HepG2 (cell line): ENCODE results near the gene CARD19. TPM values are rescaled to one million over a fixed set of nuclear protein-coding genes. Genes with fewer than 3 reads are reported as not detected.

ENCODE experiments used
- ATAC-seq: fragments of 200-7000 bp; cut with Tn5 transposase; 3 replicates; pipeline ENCODE4 v1.9.1; 2020; ENCODE audit warnings: mild to moderate bottlenecking, moderate library complexity
- BruUV-seq: library from RNA; stranded (reverse); fragments of 400-500 nt; replicated peaks from 2 replicates; lab custom pipeline; 2021; lab: Mats Ljungman, UMichigan
- CTCF ChIA-PET: fragments of 300-600 bp; formaldehyde crosslinking; extraction: SDS; loops from one replicate; lab custom pipeline; 2021; ENCODE audit warnings: low total read pairs, inconsistent platforms, low intra/inter-chr PET ratio; lab: Yijun Ruan, JAX
- POLR2A ChIA-PET: fragments of 350-600 bp; sonication (Branson Sonifier 250); formaldehyde crosslinking; loops from one replicate; lab custom pipeline; 2020; ENCODE audit warnings: antibody characterized with exemption, inconsistent platforms; lab: Yijun Ruan, JAX
- DNase-seq: peaks from one replicate; pipeline ENCODE4 v3.0.0-alpha.2; 2015; ENCODE audit warnings: low spot score
- FAIRE-seq: peaks from 3 replicates; lab custom pipeline; 2011; peaks lifted over from hg19 to GRCh38; lab: Jason Lieb, UNC
- H2AFZ ChIP-seq: one replicate; pipeline ENCODE4 v1.6.1; 2011; ENCODE audit warnings: low read length, inconsistent platforms
- H3K27ac ChIP-seq: fragments of 300-600 bp; 3 replicates; pipeline ENCODE4 v1.8.0; 2011; ENCODE audit warnings: mixed run types, mild to moderate bottlenecking, mixed read lengths, low read length, inconsistent platforms; ENCODE audit not compliant: insufficient read depth; ENCODE audit errors: extremely low read length
- H3K27me3 ChIP-seq, 2 experiments: fragments of 200-600 bp in 1 of 2; 2 replicates in 1 of 2; 3 replicates in 1 of 2; pipeline versions ENCODE4 v1.6.0 to v1.8.0; 2011; ENCODE audit warnings: low read length in 2 of 2, mild to moderate bottlenecking in 2 of 2, moderate library complexity in 2 of 2, inconsistent platforms in 1 of 2; ENCODE audit not compliant: insufficient read depth in 2 of 2, control insufficient read depth in 1 of 2
- H3K36me3 ChIP-seq, 2 experiments: fragments of 200-600 bp in 1 of 2; replicated peaks in 1 of 2; 2 replicates in 1 of 2; 3 replicates in 1 of 2; pipeline versions ENCODE4 v1.5.1 to v1.8.0; 2011; ENCODE audit warnings: low read length in 2 of 2, inconsistent platforms in 1 of 2; ENCODE audit not compliant: insufficient read depth in 2 of 2, control insufficient read depth in 1 of 2
- H3K4me1 ChIP-seq: 2 replicates; pipeline ENCODE4 v1.5.1; 2012; ENCODE audit warnings: low read length, inconsistent platforms; ENCODE audit not compliant: insufficient read depth
- H3K4me2 ChIP-seq: 2 replicates; pipeline ENCODE4 v1.6.0; 2011; ENCODE audit warnings: low read depth, low read length, inconsistent platforms
- H3K4me3 ChIP-seq, 3 experiments: fragments of 200-600 bp in 1 of 3; sonication (generic), shearing (Covaris generic) in 1 of 3; replicated peaks in 1 of 3; 2 replicates each; pipeline ENCODE4 v1.5.1; 2011 to 2016; ENCODE audit warnings: low read length in 3 of 3, inconsistent platforms in 2 of 3, low read depth in 2 of 3, mild to moderate bottlenecking in 2 of 3, control low read depth in 1 of 3, mixed read lengths in 1 of 3; ENCODE audit not compliant: insufficient read depth in 1 of 3
- H3K79me2 ChIP-seq: one replicate; pipeline ENCODE4 v1.6.1; 2011; ENCODE audit warnings: low read length, inconsistent platforms; ENCODE audit not compliant: insufficient read depth
- H3K9ac ChIP-seq: 2 replicates; pipeline ENCODE4 v1.6.0; 2011; ENCODE audit warnings: mild to moderate bottlenecking, low read depth, low read length, inconsistent platforms; ENCODE audit not compliant: insufficient read depth
- H3K9me3 ChIP-seq: 2 replicates; pipeline ENCODE4 v1.5.1; 2012; ENCODE audit warnings: mild to moderate bottlenecking, low read length
- H4K20me1 ChIP-seq: 2 replicates; pipeline ENCODE4 v1.6.0; 2011; ENCODE audit warnings: inconsistent platforms, mild to moderate bottlenecking, low read length, moderate library complexity; ENCODE audit not compliant: insufficient read depth
- ARNT2 ChIP-seq: sonication (generic); formaldehyde crosslinking; IDR thresholded peaks from 2 replicates; pipeline ENCODE4 v1.8.0; 2022; ENCODE audit warnings: mild to moderate bottlenecking, low read depth, missing genetic modification reagents, moderate library complexity
- CEBPB ChIP-seq: IDR thresholded peaks from 2 replicates; pipeline ENCODE4 v1.6.1; 2011; ENCODE audit warnings: low read depth, low read length, improper control_type of control experiment, borderline replicate concordance
- RAD51 ChIP-seq: fragments of 450-650 bp; IDR thresholded peaks from 2 replicates; pipeline ENCODE4 v1.6.1; 2016; ENCODE audit warnings: borderline replicate concordance
- RFX3 ChIP-seq: IDR thresholded peaks from 2 replicates; pipeline ENCODE4 v1.6.1; 2016; ENCODE audit warnings: missing biosample characterization, missing genetic modification reagents
- THAP8 ChIP-seq: sonication (generic); formaldehyde crosslinking; IDR thresholded peaks from 2 replicates; pipeline ENCODE4 v1.5.1; 2020; ENCODE audit warnings: missing genetic modification reagents, mild to moderate bottlenecking, borderline replicate concordance
- ZKSCAN1 ChIP-seq: fragments of 150-350 bp; IDR thresholded peaks from 2 replicates; pipeline ENCODE4 v1.6.1; 2014; ENCODE audit warnings: low read length
- ZNF337 ChIP-seq: sonication (generic); formaldehyde crosslinking; IDR thresholded peaks from 2 replicates; pipeline ENCODE4 v1.5.1; 2020; ENCODE audit warnings: missing genetic modification reagents, low read depth, mild to moderate bottlenecking, borderline replicate concordance
- ZNF34 ChIP-seq: sonication (generic); formaldehyde crosslinking; IDR thresholded peaks from 2 replicates; pipeline ENCODE4 v1.4.0; 2020; ENCODE audit warnings: mild to moderate bottlenecking, missing genetic modification reagents, borderline replicate concordance
- ZNF564 ChIP-seq: sonication (generic); formaldehyde crosslinking; IDR thresholded peaks from 2 replicates; pipeline ENCODE4 v1.8.1; 2023; ENCODE audit warnings: mild to moderate bottlenecking, missing genetic modification reagents
- ZNF646 ChIP-seq: sonication (generic); formaldehyde crosslinking; IDR thresholded peaks from 2 replicates; pipeline ENCODE4 v1.9.0; 2021; ENCODE audit warnings: mild to moderate bottlenecking, missing genetic modification reagents
- ZNF761 ChIP-seq: sonication (generic); formaldehyde crosslinking; conservative IDR thresholded peaks from 2 replicates; pipeline ENCODE4 v1.4.0; 2020; ENCODE audit warnings: mild to moderate bottlenecking, missing genetic modification reagents
- ZNF878 ChIP-seq: sonication (generic); formaldehyde crosslinking; IDR thresholded peaks from 2 replicates; pipeline ENCODE4 v1.8.1; 2023; ENCODE audit warnings: mild to moderate bottlenecking, missing genetic modification reagents, moderate library complexity
- ZSCAN20 ChIP-seq: sonication (generic); formaldehyde crosslinking; IDR thresholded peaks from 2 replicates; pipeline ENCODE4 v1.4.0; 2020; ENCODE audit warnings: missing genetic modification reagents, mild to moderate bottlenecking, borderline replicate concordance
- WGBS: methylation state at CpG from one replicate; pipeline ENCODE4 v1.1.6; 2017; ENCODE audit warnings: low lambda C conversion rate; 5-methylcytosine and 5-hydroxymethylcytosine counted together
- in situ Hi-C: cut with HindIII; loops from 2 replicates; pipeline ENCODE4 v1.10.0; 2017; ENCODE audit warnings: low pct_unique_long_range_greater_than_20kb; ENCODE audit not compliant: extremely low pct_ligation_motif_present
- intact Hi-C: fragments of 100-400 bp; cut with micrococcal nuclease; formaldehyde crosslinking; loops from one replicate; pipeline ENCODE4 v1.10.0; 2022; ENCODE audit not compliant: unreplicated experiment
- polyA plus RNA-seq, 8 experiments: library from polyadenylated mRNA; depleted of rRNA in 3 of 8; stranded (reverse) in 7 of 8; unstranded in 1 of 8; fragments of >200 nt; fragmentation: Illumina TruSeq in 4 of 8; extraction: Trizol in 4 of 8; gene quantifications; 2 replicates each; pipeline versions ENCODE4 v1.2.1 to v1.2.3, GENCODE V29; 2011 to 2016; ENCODE audit warnings: low read depth in 4 of 8, missing spikeins in 1 of 8, mixed read lengths in 1 of 8; ENCODE audit not compliant: insufficient read depth in 1 of 8
- total RNA-seq, 5 experiments: library from RNA; depleted of rRNA; stranded (reverse); fragments of >200 nt; fragmentation: Illumina TruSeq; extraction: Trizol; gene quantifications; 2 replicates each; pipeline ENCODE4 v1.2.3, GENCODE V29; 2016; ENCODE audit warnings: low read depth in 1 of 5

CARD19 gene
- total and polyA plus RNA-seq, 2 of the 13 experiments (the other 11 are each of a cell fraction or from before 2014, with no cell fraction given), result 18.4 to 47.2 TPM

- TF ChIP-seq ZNF878 (CRISPR knock-in tag), result no peak
- TF ChIP-seq ZSCAN20 (CRISPR knock-in tag), result no peak
- TF ChIP-seq ZNF34 (CRISPR knock-in tag), result no peak
- no peak for TF ChIP-seq RFX3 (CRISPR knock-in tag)
- no peak for TF ChIP-seq CEBPB
- no peak for TF ChIP-seq ZNF646 (CRISPR knock-in tag)
Measured at GRCh38 chr9:93079371-93079770, 16.6 kb upstream of the CARD19 start (continued).

GRCh38 chr9:93080406-93080805, 15.6 kb upstream of the CARD19 start:
- ChIA-PET CTCF (no interaction called here), POLR2A (no interaction called here)
- no peaks in the 10 kb centered on the region for H4K20me1 ChIP-seq
- H3K9ac ChIP-seq, result no peak overlapping the region
- no peaks in the 10 kb centered on the region; a peak in 1 of 5 replicates for H3K27me3 ChIP-seq
- no peak for DNase-seq
- no peaks in the 10 kb centered on the region for H3K36me3 ChIP-seq
- ATAC-seq, result no peak
- no peak overlapping the region for H3K4me2 ChIP-seq
- 83% methylated on average over 2 of the region's 9 CpGs for WGBS
- intact Hi-C loops (no loop called here), in situ Hi-C loops (no loop called here)
- no peak overlapping the region for H3K4me3 ChIP-seq
- no peaks in the 10 kb centered on the region for H3K79me2 ChIP-seq
- 0 out of 2 replicates have a peak, but pooled peaks cover under 1% of the 10 kb centered on the region for H3K4me1 ChIP-seq
- FAIRE-seq, result no peak
- BruUV-seq, result no TSS peak
- no peak overlapping the region for H3K27ac ChIP-seq
- H2AFZ ChIP-seq, result no peak overlapping the region
- H3K9me3 ChIP-seq, result no peaks in the 10 kb centered on the region
- no peak for TF ChIP-seq ZKSCAN1
- no peak for TF ChIP-seq ARNT2 (CRISPR knock-in tag)
- no peak for TF ChIP-seq RAD51
- no peak for TF ChIP-seq ZNF337 (CRISPR knock-in tag)
- no peak for TF ChIP-seq ZNF564 (CRISPR knock-in tag)
- no peak for TF ChIP-seq THAP8
- TF ChIP-seq ZNF761 (CRISPR knock-in tag), result no peak
- TF ChIP-seq, all 625 proteins: peak for 0
